PC-9 (cell line): ENCODE data around the gene RAB8A. TPM values are rescaled to one million over a fixed set of nuclear protein-coding genes. Genes with fewer than 3 reads are reported as not detected.

Experiments
- BruUV-seq: library from RNA; stranded (reverse); fragments of 400-500 nt; replicated peaks from 2 replicates; lab custom pipeline; 2021; lab: Mats Ljungman, UMichigan
- CTCF ChIA-PET: fragments of 300-600 bp; sonication (Branson Sonifier 250); formaldehyde crosslinking; loops from one replicate; lab custom pipeline; 2022; ENCODE audit warnings: antibody characterized with exemption; lab: Charles Lee
- POLR2A ChIA-PET: fragments of 300-600 bp; sonication (Branson Sonifier 250); formaldehyde crosslinking; loops from one replicate; lab custom pipeline; 2022; ENCODE audit warnings: antibody characterized with exemption; ENCODE audit not compliant: unreplicated experiment; lab: Charles Lee
- DNase-seq, 2 experiments: peaks; one replicate each; pipeline versions ENCODE4 v3.0.0 to v3.0.0-alpha.2; 2015 to 2022; ENCODE audit warnings: mixed read lengths in 1 of 2
- H2AFZ ChIP-seq: fragments of 200-600 bp; sonication (generic); 2 replicates; pipeline ENCODE4 v1.8.1; 2017; ENCODE audit warnings: antibody characterized with exemption
- H3F3A ChIP-seq: fragments of 200-600 bp; sonication (generic); 2 replicates; pipeline ENCODE4 v1.8.1; 2017; ENCODE audit warnings: antibody characterized with exemption, mild to moderate bottlenecking, low read depth; ENCODE audit not compliant: insufficient read depth
- H3K27ac ChIP-seq: fragments of 200-600 bp; sonication (generic); 2 replicates; pipeline ENCODE4 v1.6.1; 2016; ENCODE audit warnings: mixed run types
- H3K27me3 ChIP-seq: fragments of 200-600 bp; sonication (generic); 2 replicates; pipeline ENCODE4 v1.6.1; 2016; ENCODE audit warnings: low read depth, mixed run types; ENCODE audit not compliant: insufficient read depth
- H3K36me3 ChIP-seq: fragments of 200-600 bp; sonication (generic); 2 replicates; pipeline ENCODE4 v1.6.1; 2016; ENCODE audit warnings: low read depth, mixed run types
- H3K4me1 ChIP-seq: fragments of 200-600 bp; sonication (generic); replicated peaks from 2 replicates; pipeline ENCODE4 v1.6.1; 2016; ENCODE audit warnings: mixed run types; ENCODE audit not compliant: insufficient read depth
- H3K4me2 ChIP-seq: fragments of 200-600 bp; sonication (generic); 2 replicates; pipeline ENCODE4 v1.6.1; 2017; ENCODE audit warnings: mixed run types
- H3K4me3 ChIP-seq: fragments of 200-600 bp; sonication (generic); 2 replicates; pipeline ENCODE4 v1.6.1; 2016; ENCODE audit warnings: mixed run types
- H3K79me2 ChIP-seq: fragments of 200-600 bp; sonication (generic); 2 replicates; pipeline ENCODE4 v1.6.1; 2017; ENCODE audit warnings: low read depth, mixed run types
- H3K9me2 ChIP-seq: fragments of 200-600 bp; sonication (generic); 2 replicates; pipeline ENCODE4 v1.8.1; 2017; ENCODE audit warnings: mild to moderate bottlenecking; ENCODE audit not compliant: insufficient read depth
- H3K9me3 ChIP-seq: fragments of 200-600 bp; sonication (generic); 2 replicates; pipeline ENCODE4 v1.8.1; 2016; ENCODE audit warnings: low read depth; ENCODE audit not compliant: insufficient read depth
- H4K20me1 ChIP-seq: fragments of 200-600 bp; sonication (generic); 2 replicates; pipeline ENCODE4 v1.8.1; 2017; ENCODE audit not compliant: insufficient read depth
- EZH2 ChIP-seq: fragments of 200-600 bp; sonication (generic); IDR thresholded peaks from 2 replicates; pipeline ENCODE4 v1.8.0; 2017; ENCODE audit warnings: antibody characterized with exemption, low read depth
- intact Hi-C: fragments of 100-400 bp; cut with micrococcal nuclease; formaldehyde crosslinking; loops from one replicate; pipeline ENCODE4 v1.10.0; 2022; ENCODE audit not compliant: unreplicated experiment
- total RNA-seq: library from RNA; stranded (reverse); gene quantifications from 2 replicates; pipeline ENCODE4 v1.2.3, GENCODE V29; 2021
- TF ChIP-seq, protein P1 (sequence below): fragments of 200-600 bp; sonication (generic); conservative IDR thresholded peaks from 2 replicates; pipeline ENCODE4 v1.6.1; 2017; ENCODE audit warnings: mixed run types, antibody characterized with exemption, mild to moderate bottlenecking, moderate library complexity

The RAB8A gene
- total RNA-seq, 1 experiment from 2014 or later: 104 TPM

- TF ChIP-seq, protein P1, sequence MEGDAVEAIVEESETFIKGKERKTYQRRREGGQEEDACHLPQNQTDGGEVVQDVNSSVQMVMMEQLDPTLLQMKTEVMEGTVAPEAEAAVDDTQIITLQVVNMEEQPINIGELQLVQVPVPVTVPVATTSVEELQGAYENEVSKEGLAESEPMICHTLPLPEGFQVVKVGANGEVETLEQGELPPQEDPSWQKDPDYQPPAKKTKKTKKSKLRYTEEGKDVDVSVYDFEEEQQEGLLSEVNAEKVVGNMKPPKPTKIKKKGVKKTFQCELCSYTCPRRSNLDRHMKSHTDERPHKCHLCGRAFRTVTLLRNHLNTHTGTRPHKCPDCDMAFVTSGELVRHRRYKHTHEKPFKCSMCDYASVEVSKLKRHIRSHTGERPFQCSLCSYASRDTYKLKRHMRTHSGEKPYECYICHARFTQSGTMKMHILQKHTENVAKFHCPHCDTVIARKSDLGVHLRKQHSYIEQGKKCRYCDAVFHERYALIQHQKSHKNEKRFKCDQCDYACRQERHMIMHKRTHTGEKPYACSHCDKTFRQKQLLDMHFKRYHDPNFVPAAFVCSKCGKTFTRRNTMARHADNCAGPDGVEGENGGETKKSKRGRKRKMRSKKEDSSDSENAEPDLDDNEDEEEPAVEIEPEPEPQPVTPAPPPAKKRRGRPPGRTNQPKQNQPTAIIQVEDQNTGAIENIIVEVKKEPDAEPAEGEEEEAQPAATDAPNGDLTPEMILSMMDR: no peak
- no peak for TF ChIP-seq EZH2
- Histone ChIP-seq H3K36me3 (0 out of 2 replicates have a peak, but pooled peaks cover 15% of the 10 kb centered on the region), H3K4me1 (no peaks in the 10 kb centered on the region), H3K79me2 (no peaks in the 10 kb centered on the region), H3K4me2 (no peak overlapping the region), H3K27me3 (no peaks in the 10 kb centered on the region), H3K27ac (no peak overlapping the region), H3F3A (peaks cover 29% of the 10 kb centered on the region; the same call in 1 of the 2 replicates), H3K9me2 (no peaks in the 10 kb centered on the region), H3K4me3 (no peak overlapping the region), H3K9me3 (no peaks in the 10 kb centered on the region), H4K20me1 (no peaks in the 10 kb centered on the region), H2AFZ (no peak overlapping the region)
- intact Hi-C loops: no loop called here
- CTCF ChIA-PET: interaction anchor here (0.6 kb wide), 1 partner anchor 20 kb away, joined by 5 read pairs; no protein-coding TSS in a partner anchor
- no peak for DNase-seq
- TSS peak; percentile 8 for BruUV-seq
- POLR2A ChIA-PET: interaction anchor here (0.6 kb wide), 1 partner anchor 8 kb away, joined by 3 read pairs; no protein-coding TSS in a partner anchor
These were observed 24.7 kb downstream of the RAB8A start for GRCh38 chr19:16136185-16136999.

DNA sequence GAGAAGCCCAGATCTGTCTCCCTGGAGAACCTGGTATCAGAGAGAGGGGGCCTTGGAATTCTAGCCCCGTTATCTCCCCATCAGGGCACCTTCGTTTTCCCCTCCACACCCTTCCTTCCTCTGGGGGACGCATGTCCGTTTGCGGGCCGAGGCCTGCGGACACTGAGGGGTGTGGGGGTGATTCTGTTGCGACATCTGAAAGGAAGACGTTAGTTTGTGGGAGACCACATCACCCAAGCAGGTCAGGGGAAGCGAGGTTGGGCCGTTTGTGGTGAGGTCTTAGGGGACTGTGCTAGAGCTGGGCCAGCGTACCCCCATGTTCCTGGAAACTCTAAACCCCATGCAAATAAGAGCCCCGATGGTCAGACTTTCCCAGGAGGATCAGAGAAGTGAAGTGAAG, 28.1 kb downstream of the RAB8A start:
- peaks cover 22% of the 10 kb centered on the region for H3K4me1 ChIP-seq
- no peaks in the 10 kb centered on the region for H3K9me2 ChIP-seq
- H3F3A ChIP-seq: peaks cover 25% of the 10 kb centered on the region; the same call in 1 of the 2 replicates
- POLR2A ChIA-PET: interaction anchor here (0.6 kb wide), 1 partner anchor 11 kb away, joined by 3 read pairs; no protein-coding TSS in a partner anchor
- H4K20me1 ChIP-seq: no peaks in the 10 kb centered on the region
- no peak overlapping the region for H3K27ac ChIP-seq
- DNase-seq: no peak
- no peaks in the 10 kb centered on the region for H3K27me3 ChIP-seq
- CTCF ChIA-PET: no interaction called here
- no peak overlapping the region for H3K4me3 ChIP-seq
- TF ChIP-seq, protein P1: no peak
- TF ChIP-seq EZH2: no peak
- no peaks in the 10 kb centered on the region for H3K9me3 ChIP-seq
- BruUV-seq: no TSS peak
- no peaks in the 10 kb centered on the region for H3K36me3 ChIP-seq
- intact Hi-C loops: no loop called here
- H3K79me2 ChIP-seq: no peaks in the 10 kb centered on the region
- H2AFZ ChIP-seq: no peak overlapping the region
- H3K4me2 ChIP-seq: no peak overlapping the region

- Histone ChIP-seq H3K9me3 (no peaks in the 10 kb centered on the region), H3K4me3 (no peak overlapping the region), H3K9me2 (no peaks in the 10 kb centered on the region), H3K79me2 (no peaks in the 10 kb centered on the region), H3F3A (peaks cover 31% of the 10 kb centered on the region; the same call in 1 of the 2 replicates), H3K4me1 (peaks cover 30% of the 10 kb centered on the region), H2AFZ (no peak overlapping the region), H4K20me1 (no peaks in the 10 kb centered on the region), H3K36me3 (no peaks in the 10 kb centered on the region), H3K4me2 (no peak overlapping the region), H3K27ac (no peak overlapping the region), H3K27me3 (no peaks in the 10 kb centered on the region)
- no peak for TF ChIP-seq EZH2
- TF ChIP-seq, protein P1: no peak
- no peak for DNase-seq
- intact Hi-C loops: no loop called here
- CTCF ChIA-PET: no interaction called here
- no TSS peak for BruUV-seq
- POLR2A ChIA-PET: no interaction called here
These were observed 29.4 kb downstream of the RAB8A start for GRCh38 chr19:16141043-16141442.
